Neural cell (in vitro differentiated cells): Measurements from ENCODE around the gene STEAP4.

Experiments used
- EP300 ChIP-seq: fragments of 450-650 bp; conservative IDR thresholded peaks from 2 replicates; pipeline ENCODE4 v1.6.1; 2014; ENCODE audit warnings: antibody characterized with exemption, mild to moderate bottlenecking, moderate library complexity; ENCODE audit not compliant: poor library complexity, severe bottlenecking
- EZH2 ChIP-seq: fragments of 200-600, 300-800 bp; shearing (Covaris generic), sonication (generic); IDR thresholded peaks from 2 replicates; pipeline ENCODE4 v1.6.1; 2014; ENCODE audit warnings: antibody characterized with exemption, low read length, borderline replicate concordance, mild to moderate bottlenecking; ENCODE audit not compliant: insufficient read depth, poor library complexity, severe bottlenecking
- POLR2AphosphoS5 ChIP-seq: IDR thresholded peaks from 2 replicates; pipeline ENCODE4 v1.6.1; 2012
- SMC3 ChIP-seq: fragments of 450-650 bp; conservative IDR thresholded peaks from 2 replicates; pipeline ENCODE4 v1.6.1; 2014; ENCODE audit warnings: antibody characterized with exemption, mild to moderate bottlenecking, moderate library complexity; ENCODE audit not compliant: poor library complexity
- TF ChIP-seq, protein P1 (sequence below): fragments of 450-650 bp; IDR thresholded peaks from 2 replicates; pipeline ENCODE4 v1.5.1; 2014; ENCODE audit warnings: antibody characterized with exemption, mild to moderate bottlenecking, moderate library complexity; ENCODE audit not compliant: poor library complexity, severe bottlenecking
- TF ChIP-seq, protein P2 (sequence below): IDR thresholded peaks from 2 replicates; pipeline ENCODE4 v1.6.1; 2012; ENCODE audit warnings: borderline replicate concordance

- TF ChIP-seq, protein P1, sequence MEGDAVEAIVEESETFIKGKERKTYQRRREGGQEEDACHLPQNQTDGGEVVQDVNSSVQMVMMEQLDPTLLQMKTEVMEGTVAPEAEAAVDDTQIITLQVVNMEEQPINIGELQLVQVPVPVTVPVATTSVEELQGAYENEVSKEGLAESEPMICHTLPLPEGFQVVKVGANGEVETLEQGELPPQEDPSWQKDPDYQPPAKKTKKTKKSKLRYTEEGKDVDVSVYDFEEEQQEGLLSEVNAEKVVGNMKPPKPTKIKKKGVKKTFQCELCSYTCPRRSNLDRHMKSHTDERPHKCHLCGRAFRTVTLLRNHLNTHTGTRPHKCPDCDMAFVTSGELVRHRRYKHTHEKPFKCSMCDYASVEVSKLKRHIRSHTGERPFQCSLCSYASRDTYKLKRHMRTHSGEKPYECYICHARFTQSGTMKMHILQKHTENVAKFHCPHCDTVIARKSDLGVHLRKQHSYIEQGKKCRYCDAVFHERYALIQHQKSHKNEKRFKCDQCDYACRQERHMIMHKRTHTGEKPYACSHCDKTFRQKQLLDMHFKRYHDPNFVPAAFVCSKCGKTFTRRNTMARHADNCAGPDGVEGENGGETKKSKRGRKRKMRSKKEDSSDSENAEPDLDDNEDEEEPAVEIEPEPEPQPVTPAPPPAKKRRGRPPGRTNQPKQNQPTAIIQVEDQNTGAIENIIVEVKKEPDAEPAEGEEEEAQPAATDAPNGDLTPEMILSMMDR: no peak
- TF ChIP-seq EP300 (no peak), SMC3 (no peak), POLR2AphosphoS5 (no peak), EZH2 (no peak)
- TF ChIP-seq, protein P2, sequence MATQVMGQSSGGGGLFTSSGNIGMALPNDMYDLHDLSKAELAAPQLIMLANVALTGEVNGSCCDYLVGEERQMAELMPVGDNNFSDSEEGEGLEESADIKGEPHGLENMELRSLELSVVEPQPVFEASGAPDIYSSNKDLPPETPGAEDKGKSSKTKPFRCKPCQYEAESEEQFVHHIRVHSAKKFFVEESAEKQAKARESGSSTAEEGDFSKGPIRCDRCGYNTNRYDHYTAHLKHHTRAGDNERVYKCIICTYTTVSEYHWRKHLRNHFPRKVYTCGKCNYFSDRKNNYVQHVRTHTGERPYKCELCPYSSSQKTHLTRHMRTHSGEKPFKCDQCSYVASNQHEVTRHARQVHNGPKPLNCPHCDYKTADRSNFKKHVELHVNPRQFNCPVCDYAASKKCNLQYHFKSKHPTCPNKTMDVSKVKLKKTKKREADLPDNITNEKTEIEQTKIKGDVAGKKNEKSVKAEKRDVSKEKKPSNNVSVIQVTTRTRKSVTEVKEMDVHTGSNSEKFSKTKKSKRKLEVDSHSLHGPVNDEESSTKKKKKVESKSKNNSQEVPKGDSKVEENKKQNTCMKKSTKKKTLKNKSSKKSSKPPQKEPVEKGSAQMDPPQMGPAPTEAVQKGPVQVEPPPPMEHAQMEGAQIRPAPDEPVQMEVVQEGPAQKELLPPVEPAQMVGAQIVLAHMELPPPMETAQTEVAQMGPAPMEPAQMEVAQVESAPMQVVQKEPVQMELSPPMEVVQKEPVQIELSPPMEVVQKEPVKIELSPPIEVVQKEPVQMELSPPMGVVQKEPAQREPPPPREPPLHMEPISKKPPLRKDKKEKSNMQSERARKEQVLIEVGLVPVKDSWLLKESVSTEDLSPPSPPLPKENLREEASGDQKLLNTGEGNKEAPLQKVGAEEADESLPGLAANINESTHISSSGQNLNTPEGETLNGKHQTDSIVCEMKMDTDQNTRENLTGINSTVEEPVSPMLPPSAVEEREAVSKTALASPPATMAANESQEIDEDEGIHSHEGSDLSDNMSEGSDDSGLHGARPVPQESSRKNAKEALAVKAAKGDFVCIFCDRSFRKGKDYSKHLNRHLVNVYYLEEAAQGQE: no peak
Observed at GRCh38 chr7:88321694-88322093, 15.0 kb upstream of the STEAP4 start.
